SK-N-MC (cell line): ENCODE data around the gene SNAP47.

Experiments used
- DNase-seq: peaks from one replicate; pipeline ENCODE4 v3.0.0-alpha.2; 2011; ENCODE audit warnings: low read depth, low spot score
- H3K27ac ChIP-seq: fragments of 200-600 bp; sonication (generic); 2 replicates; pipeline ENCODE4 v1.5.1; 2016; ENCODE audit warnings: mixed run types
- H3K36me3 ChIP-seq: fragments of 200-600 bp; sonication (generic); 2 replicates; pipeline ENCODE4 v1.6.1; 2017; ENCODE audit warnings: antibody characterized with exemption, low read length, mixed read lengths; ENCODE audit not compliant: insufficient read depth
- H3K4me3 ChIP-seq: fragments of 200-600 bp; sonication (generic); 2 replicates; pipeline ENCODE4 v1.5.1; 2016
- H3K9ac ChIP-seq: fragments of 200-600 bp; sonication (generic); 2 replicates; pipeline ENCODE4 v1.8.0; 2017; ENCODE audit warnings: mixed run types, mixed read lengths; ENCODE audit not compliant: insufficient read length
- H3K9me3 ChIP-seq: fragments of 200-600 bp; sonication (generic); 2 replicates; pipeline ENCODE4 v1.6.1; 2017; ENCODE audit warnings: low read depth, mild to moderate bottlenecking, antibody characterized with exemption, low read length, moderate library complexity, mixed read lengths
- EZH2 ChIP-seq: fragments of 200-600 bp; sonication (generic); IDR thresholded peaks from one replicate; pipeline ENCODE4 v1.6.1; 2017; ENCODE audit warnings: antibody characterized with exemption
- FOXP2 ChIP-seq: optimal IDR thresholded peaks from 2 replicates; pipeline ENCODE3; 2011; ENCODE audit warnings: mild to moderate bottlenecking, moderate library complexity; ENCODE audit not compliant: insufficient read depth; ENCODE audit errors: extremely low read length, control extremely low read depth
- POLR2AphosphoS5 ChIP-seq: IDR thresholded peaks from 2 replicates; pipeline ENCODE4 v1.6.1; 2012; ENCODE audit warnings: mild to moderate bottlenecking, low read depth, low read length, borderline replicate concordance

SNAP47 gene

GRCh38 chr1:227799756-227800155 is 64.5 kb downstream of the SNAP47 start:
- H3K27ac ChIP-seq, result no peak overlapping the region
- H3K9ac ChIP-seq, result no peak overlapping the region
- DNase-seq, result no peak
- no peaks in the 10 kb centered on the region for H3K9me3 ChIP-seq
- no peak overlapping the region for H3K4me3 ChIP-seq
- TF ChIP-seq EZH2 (no peak), FOXP2 (no peak), POLR2AphosphoS5 (no peak)
- no peaks in the 10 kb centered on the region for H3K36me3 ChIP-seq

GRCh38 chr1:227803933-227804332 is 68.7 kb downstream of the SNAP47 start:
- TF ChIP-seq EZH2, result no peak
- no peak for TF ChIP-seq FOXP2
- no peak for TF ChIP-seq POLR2AphosphoS5
- H3K9me3 ChIP-seq, result no peaks in the 10 kb centered on the region
- no peak for DNase-seq
- no peaks in the 10 kb centered on the region for H3K36me3 ChIP-seq
- no peak overlapping the region for H3K27ac ChIP-seq
- no peak overlapping the region for H3K9ac ChIP-seq
- no peak overlapping the region for H3K4me3 ChIP-seq

DNA sequence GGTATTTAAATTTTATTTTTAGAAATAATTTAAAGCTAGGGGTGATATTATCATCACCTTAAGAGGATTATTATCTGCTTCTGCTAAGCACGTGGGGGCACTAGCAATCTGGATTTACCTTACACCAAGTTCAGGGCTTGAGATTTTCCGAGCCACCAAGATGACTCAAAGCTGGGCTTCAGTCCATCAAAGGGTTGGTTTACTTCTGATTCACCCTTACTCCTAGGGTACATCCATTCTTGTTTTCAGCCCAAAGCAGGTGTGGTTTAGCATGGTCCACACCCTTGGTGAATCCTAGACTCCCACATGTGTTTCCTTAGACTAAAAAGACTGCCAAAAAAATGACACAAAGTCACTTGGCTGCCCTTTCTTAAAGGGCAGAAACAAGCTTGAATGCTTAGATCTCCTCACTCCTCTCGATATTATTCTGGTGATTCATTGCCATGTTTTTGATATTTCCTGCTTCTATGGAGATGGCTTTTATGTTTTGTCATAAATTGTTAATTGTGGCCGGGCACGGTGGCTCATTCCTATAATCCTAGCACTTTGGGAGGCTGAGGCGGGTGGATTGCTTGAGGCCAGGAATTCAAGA is 70.5 kb downstream of the SNAP47 start:
- no peak overlapping the region for H3K27ac ChIP-seq

DNA sequence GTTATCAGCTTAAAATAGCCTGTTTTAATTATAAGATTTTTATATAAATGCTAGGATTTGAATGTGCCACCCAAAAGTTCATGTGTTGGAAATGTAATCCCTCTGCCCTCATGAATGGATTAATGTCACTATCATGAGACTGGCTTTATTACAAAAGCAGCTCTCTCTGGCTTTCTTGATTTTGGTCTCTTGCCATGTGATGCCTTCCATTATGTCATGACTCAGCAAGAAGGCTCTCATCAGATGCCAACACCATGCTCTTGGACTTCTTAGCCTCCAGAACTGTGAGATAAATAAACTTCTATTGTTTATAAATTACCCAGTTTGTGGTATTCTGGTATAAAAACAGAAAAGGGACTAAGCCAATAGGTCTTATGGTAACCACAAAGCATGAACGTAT is 73.3 kb downstream of the SNAP47 start:
- no peak overlapping the region for H3K9ac ChIP-seq
- TF ChIP-seq POLR2AphosphoS5, result no peak
- no peak for TF ChIP-seq FOXP2
- TF ChIP-seq EZH2, result no peak
- H3K27ac ChIP-seq, result no peak overlapping the region
- DNase-seq, result no peak
- H3K4me3 ChIP-seq, result no peak overlapping the region
- H3K9me3 ChIP-seq, result no peaks in the 10 kb centered on the region
- H3K36me3 ChIP-seq, result no peaks in the 10 kb centered on the region

More for the DNA sequence above, 70.5 kb downstream of the SNAP47 start:
- H3K36me3 ChIP-seq, result no peaks in the 10 kb centered on the region
- no peak for DNase-seq
- H3K9me3 ChIP-seq, result no peaks in the 10 kb centered on the region
- no peak overlapping the region for H3K4me3 ChIP-seq
- no peak overlapping the region for H3K9ac ChIP-seq
- TF ChIP-seq EZH2, result no peak
- TF ChIP-seq FOXP2, result no peak
- no peak for TF ChIP-seq POLR2AphosphoS5

- no peak for DNase-seq
- Histone ChIP-seq H3K27ac (no peak overlapping the region), H3K9me3 (no peaks in the 10 kb centered on the region), H3K9ac (no peak overlapping the region), H3K4me3 (no peak overlapping the region), H3K36me3 (no peaks in the 10 kb centered on the region)
- TF ChIP-seq EZH2, result no peak
- no peak for TF ChIP-seq POLR2AphosphoS5
- no peak for TF ChIP-seq FOXP2
Observed at GRCh38 chr1:227809026-227809425, 73.8 kb downstream of the SNAP47 start.

DNA sequence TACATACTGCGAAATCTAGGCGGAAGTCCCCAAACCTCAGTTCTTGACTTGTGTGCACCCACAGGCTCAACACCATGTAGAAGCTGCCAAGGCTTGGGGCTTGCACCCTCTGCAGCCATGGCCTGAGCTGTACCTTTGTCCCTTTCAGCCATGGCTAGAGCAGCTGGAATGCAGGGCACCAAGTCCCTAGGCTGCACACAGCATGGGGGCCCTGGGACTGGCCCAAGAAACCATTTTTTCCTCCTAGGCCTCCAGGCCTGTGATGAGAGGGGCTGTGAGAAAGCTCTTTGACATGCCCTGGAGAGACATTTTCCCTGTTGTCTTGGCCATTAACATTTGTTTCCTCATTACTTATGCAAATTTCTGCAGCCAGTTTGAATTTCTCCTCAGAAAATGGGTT is 78.7 kb downstream of the SNAP47 start:
- Histone ChIP-seq H3K27ac (no peak overlapping the region), H3K9me3 (no peaks in the 10 kb centered on the region), H3K4me3 (no peak overlapping the region), H3K36me3 (no peaks in the 10 kb centered on the region), H3K9ac (no peak overlapping the region)
- TF ChIP-seq EZH2, result no peak
- no peak for DNase-seq

DNA sequence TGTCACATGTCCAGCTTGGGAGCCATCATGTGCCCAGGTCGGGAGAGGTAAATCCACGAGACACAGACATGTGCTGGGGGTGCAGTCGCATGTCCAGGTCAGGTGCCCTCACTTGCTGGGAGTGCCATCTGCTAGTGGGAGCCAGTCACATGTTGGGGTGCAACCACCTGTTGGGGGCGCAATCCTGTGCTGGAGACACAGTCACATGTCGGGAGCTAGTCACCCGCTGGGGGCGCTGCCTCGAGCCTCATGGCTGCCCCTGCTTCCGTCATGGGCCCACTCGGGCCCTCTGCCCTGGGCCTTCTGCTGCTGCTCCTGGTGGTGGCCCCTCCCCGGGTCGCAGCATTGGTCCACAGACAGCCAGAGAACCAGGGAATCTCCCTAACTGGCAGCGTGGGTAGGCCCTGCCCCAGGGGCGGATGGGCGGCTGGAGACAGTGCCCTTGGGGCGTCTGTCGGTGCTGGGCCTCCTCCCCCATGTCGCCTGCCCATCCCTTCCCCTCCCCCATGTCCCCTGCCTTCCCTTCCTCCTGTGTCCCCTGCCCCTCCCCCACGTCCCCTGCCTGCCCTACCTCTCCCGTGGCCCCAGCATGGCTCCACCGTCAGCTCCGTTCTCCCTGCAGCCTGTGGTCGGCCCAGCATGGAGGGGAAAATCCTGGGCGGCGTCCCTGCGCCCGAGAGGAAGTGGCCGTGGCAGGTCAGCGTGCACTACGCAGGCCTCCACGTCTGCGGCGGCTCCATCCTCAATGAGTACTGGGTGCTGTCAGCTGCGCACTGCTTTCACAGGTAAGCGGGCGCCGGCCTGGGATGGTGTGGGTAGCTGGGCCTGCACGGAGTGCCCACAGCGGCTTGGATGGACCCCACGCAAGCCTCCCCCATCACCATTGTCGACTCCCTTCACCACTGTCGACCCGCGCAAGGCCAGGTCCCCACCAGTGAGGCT is 80.5 kb downstream of the SNAP47 start, which contains the start of gene PRSS38:
Gene PRSS38, plus strand, starts transcription at position 208 of the 942 bp plus-strand sequence. Its CDS starts 42 bp downstream, at position 250.
- Histone ChIP-seq H3K9me3 (no peaks in the 10 kb centered on the region), H3K36me3 (no peaks in the 10 kb centered on the region), H3K9ac (no peak within 1 kb of the TSS), H3K27ac (no peak within 1 kb of the TSS), H3K4me3 (no peak within 1 kb of the TSS)
- no peak for DNase-seq
- no peak for TF ChIP-seq POLR2AphosphoS5

DNA sequence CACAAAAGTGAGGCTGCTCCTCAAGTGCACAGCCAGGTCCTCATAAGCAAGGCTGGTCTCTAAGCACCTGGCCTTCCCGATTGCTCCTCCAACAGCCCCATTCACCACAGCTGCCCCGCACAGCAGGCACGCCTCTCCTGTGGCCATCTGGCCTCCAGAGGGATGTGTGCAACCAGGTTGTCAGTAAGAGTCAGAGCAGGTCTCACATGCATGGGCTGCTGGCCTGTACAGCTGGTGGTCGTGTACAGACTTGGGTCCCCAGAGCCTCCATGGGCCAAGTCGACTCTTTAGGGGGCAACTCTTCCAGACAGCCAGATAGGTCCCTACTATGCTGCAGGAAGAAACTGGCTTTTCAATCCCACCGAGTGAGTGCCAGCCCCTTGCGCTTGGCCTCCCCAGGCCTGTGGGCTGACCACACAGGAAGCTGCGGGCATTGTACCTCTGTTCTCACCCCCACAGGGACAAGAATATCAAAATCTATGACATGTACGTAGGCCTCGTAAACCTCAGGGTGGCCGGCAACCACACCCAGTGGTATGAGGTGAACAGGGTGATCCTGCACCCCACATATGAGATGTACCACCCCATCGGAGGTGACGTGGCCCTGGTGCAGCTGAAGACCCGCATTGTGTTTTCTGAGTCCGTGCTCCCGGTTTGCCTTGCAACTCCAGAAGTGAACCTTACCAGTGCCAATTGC is 81.7 kb downstream of the SNAP47 start:
- no peak overlapping the region for H3K9ac ChIP-seq

More for the DNA sequence above, 81.7 kb downstream of the SNAP47 start:
- no peak overlapping the region for H3K27ac ChIP-seq
- TF ChIP-seq EZH2, result no peak
- no peak for TF ChIP-seq FOXP2
- TF ChIP-seq POLR2AphosphoS5, result no peak
- DNase-seq, result no peak
- H3K4me3 ChIP-seq, result no peak overlapping the region
- H3K9me3 ChIP-seq, result no peaks in the 10 kb centered on the region
- H3K36me3 ChIP-seq, result no peaks in the 10 kb centered on the region
